ENCODE measurements around the gene PDIA5. TPM values are rescaled to one million over a fixed set of nuclear protein-coding genes. Genes with fewer than 3 reads are reported as not detected.
"Not testable (repeated sequence)": the region's sequence is repeated elsewhere in the genome, so short reads cannot be mapped to it uniquely, and the experiment has no call there.

The PDIA5 gene
- total RNA-seq, 4 donors from 2014 or later: 12.0 to 21.0 (median 15.8) TPM

DNA sequence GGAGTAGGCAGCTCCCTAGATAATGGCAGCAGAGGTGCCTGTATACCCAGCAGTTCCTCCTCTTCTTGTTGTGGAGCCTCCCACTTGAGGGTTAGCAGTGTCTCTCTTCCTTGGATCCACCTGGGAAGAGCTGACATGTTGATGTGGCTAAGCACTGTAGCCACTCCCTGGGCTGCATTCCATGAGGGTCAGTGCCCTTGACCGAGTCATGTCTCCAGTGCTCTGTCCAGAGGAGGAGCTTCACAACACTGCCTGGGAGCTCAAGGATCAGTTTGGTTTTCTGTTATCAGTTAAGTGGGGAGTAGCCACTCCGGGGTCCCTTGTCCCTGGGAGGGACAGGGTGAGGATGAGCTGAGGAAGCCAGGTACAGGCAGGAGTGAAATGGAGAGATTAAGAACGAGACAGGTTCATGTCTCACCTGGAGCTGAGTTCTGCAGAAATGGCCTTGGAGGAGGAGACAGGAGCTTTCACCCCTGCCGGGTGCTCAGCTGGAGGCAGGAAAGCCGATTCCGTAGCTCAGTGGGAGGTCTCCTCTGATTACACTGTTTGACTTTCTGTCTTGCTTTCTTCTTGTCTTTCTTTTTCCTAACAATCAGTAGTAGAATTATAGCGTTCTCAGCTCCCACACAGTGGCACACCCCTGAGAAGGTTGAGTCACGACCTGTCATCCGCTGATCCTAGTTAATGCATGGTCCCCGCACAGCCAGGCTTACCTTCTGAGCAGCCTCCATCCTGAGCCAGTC is 77.0 kb downstream of the PDIA5 start:
- TF ChIP-seq, protein P1, sequence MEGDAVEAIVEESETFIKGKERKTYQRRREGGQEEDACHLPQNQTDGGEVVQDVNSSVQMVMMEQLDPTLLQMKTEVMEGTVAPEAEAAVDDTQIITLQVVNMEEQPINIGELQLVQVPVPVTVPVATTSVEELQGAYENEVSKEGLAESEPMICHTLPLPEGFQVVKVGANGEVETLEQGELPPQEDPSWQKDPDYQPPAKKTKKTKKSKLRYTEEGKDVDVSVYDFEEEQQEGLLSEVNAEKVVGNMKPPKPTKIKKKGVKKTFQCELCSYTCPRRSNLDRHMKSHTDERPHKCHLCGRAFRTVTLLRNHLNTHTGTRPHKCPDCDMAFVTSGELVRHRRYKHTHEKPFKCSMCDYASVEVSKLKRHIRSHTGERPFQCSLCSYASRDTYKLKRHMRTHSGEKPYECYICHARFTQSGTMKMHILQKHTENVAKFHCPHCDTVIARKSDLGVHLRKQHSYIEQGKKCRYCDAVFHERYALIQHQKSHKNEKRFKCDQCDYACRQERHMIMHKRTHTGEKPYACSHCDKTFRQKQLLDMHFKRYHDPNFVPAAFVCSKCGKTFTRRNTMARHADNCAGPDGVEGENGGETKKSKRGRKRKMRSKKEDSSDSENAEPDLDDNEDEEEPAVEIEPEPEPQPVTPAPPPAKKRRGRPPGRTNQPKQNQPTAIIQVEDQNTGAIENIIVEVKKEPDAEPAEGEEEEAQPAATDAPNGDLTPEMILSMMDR (IDR thresholded peaks at IDR 0.05): no peak
- DNase-seq (ENCODE audit: low spot score) (no peak), ATAC-seq (ENCODE audit: low FRiP score) (no peak)

DNA sequence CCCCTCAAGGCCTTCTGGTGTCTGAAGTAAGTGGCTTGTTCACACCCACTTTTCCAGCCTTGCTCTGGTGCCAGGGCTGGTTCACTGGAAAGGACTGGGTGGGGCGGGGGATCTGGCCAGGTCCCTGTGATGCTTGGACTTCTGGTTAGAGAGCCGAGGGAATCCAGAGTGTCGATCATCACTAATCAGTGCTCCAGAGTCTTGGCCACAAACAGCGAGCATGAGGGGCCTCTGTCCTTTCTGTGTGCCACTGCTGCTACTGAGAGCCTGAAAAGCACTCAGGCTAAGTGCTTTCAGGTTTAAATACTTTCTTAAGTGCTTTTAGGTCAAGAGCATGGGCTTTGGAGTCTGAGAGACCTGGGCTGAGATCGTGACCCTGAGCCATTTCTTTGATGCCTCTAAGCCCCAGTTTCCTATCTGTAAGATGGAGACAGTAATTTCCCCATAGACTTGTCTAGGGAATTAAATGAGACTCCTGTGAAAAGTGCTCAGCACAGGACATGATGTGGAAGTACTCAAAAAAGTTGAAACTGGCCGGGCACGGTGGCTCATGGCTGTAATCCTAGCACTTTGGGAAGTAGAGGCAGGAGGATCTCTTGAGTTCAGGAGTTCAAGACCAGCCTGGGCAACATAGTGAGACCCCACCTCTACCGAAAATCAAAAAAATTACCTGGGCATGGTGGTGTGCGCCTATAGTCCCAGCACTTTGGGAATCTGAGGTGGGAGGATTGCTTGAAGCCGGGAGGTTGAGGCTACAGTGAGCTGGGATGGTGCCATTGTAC is 81.1 kb downstream of the PDIA5 start:
- TF ChIP-seq, protein P1 (IDR thresholded peaks at IDR 0.05): no peak
- ATAC-seq (ENCODE audit: low FRiP score) (no peak), DNase-seq (ENCODE audit: low spot score) (no peak)

DNA sequence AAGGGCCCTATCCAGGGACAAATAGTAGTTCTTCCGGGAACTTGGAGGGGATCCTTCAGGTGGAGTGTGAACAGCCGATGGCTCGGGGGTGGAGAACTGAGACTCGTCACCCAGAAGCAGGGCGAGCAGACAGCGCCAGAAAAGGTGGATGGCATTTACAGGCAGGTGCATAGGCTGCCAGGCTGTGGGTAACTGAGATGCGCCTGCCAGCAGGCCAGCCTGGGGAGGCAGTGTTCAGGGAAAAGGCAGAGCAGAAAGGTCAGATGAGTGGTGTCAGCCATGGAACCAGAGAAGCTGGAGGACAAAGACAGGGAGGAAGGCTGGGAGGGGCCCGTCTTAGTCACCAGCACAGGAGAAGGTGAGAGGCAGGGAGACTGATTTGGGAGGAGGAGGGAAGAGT is 81.9 kb downstream of the PDIA5 start:
- TF ChIP-seq, protein P1 (IDR thresholded peaks at IDR 0.05): no peak
- DNase-seq (ENCODE audit: low spot score) (no peak), ATAC-seq (ENCODE audit: low FRiP score) (no peak)

DNA sequence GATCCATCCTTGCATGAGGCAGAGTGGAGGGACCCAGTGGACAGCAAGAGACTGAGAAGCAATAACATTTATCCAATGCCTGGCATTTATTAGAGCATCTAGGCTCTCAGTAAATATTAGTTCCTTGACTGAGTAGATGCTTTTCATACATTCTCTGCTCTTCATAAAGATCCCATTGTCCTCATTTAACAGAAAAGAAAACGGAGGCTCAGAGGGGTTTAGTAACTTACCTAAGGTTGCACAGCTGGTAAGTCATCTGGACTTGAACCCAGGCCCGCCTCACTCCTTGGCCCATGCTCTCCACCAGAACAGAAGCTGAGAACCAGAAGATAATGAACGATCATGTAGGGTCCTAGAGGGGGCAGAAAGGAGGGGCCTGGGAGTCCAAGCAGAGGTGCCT is 82.7 kb downstream of the PDIA5 start:
- ATAC-seq (ENCODE audit: low FRiP score) (no peak), DNase-seq (ENCODE audit: low spot score) (no peak)
- TF ChIP-seq, protein P1 (IDR thresholded peaks at IDR 0.05): no peak

DNA sequence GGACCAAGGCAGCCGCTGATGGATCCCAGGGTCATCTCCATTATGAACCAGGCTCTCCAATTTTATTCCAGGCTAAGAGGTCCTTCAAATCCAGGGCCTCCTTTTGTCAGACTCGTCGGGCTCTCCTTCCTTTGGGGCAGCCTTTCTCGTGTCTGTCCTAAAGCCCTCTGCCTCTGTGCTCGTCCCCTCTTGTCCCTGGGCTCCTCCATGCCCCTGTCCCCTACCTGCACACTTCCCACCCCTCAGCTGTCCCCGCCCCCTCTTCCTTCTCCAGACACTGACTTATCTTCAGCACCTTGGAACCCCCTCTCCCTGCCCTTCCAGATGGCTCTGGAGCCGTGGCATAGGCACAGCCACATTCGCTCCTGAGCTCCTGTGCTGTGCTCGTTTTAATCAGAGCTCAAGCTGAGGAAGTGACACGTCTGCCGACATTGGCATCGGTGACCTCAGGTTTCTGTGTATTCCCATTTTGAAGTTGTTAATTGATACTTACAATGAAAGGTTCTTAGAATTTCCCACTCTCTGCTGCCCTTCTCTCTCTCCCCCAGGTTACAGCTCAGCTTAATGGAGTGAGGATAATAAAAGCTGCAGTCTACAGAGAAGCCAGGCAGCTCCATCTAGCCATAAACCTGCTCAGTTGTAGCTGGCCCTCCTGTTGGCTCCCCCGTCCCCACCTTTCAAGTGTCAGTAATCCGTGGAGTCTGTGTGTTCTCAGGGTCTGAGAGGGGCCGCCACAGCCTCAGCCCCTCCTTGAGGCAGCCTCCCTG is 83.8 kb downstream of the PDIA5 start:
- DNase-seq (ENCODE audit: low spot score) (no peak), ATAC-seq (ENCODE audit: low FRiP score) (no peak)
- TF ChIP-seq, protein P1 (IDR thresholded peaks at IDR 0.05): no peak

DNA sequence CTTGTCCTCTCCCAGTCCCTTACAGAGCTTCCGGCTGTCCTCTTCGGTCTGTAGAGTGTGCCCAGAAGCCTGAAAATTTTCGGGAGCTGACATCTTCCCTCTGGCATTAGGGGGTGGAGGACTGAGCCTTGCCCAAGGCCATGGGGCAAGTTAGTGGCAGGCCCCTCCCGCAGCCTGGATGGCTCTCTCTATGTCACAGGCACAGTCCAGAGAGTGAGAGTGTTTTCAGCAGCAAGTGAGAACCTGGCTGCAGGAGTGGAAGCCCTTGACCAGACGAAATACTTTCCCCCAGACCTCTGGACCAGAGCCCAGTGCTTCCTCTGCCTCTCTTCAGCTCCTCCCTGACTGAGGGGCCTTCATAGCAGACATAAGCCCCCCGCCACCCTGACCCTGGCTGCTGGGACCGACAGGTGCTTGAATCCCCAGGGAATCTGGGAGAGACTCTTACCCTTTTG is 84.5 kb downstream of the PDIA5 start:
- ATAC-seq (ENCODE audit: low FRiP score) (no peak), DNase-seq (ENCODE audit: low spot score) (no peak)
- TF ChIP-seq, protein P1 (IDR thresholded peaks at IDR 0.05): no peak

DNA sequence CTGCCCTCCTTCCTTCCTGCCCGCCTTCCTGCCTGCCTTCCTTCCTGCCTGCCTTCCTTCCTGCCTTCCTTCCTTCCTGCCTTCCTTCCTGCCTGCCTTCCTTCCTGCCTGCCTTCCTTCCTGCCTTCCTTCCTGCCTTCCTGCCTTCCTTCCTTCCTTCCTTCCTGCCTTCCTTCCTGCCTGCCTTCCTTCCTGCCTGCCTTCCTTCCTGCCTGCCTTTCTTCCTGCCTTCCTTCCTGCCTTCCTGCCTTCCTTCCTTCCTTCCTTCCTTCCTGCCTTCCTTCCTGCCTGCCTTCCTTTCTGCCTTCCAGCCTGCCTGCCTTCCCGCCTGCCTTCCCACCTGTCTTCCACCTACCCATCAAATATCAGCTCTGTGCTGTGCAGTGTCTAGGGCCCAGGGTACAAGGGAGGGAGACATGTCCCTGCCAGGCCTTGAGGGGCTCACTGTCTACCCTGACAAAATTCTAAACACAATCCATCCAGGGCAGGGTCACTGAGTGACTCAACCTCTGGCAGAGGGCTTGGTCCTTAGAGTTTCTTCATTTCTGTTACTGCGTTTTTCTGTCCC is 85.1 kb downstream of the PDIA5 start:
- DNase-seq (ENCODE audit: low spot score); ATAC-seq (ENCODE audit: low FRiP score): not testable (repeated sequence)
